ENCODE results near the gene SP4.

SP4 gene

GRCh38 chr7:21463524-21463923 is 35.6 kb downstream of the SP4 start:
- no peak for TF ChIP-seq CTCF (IDR thresholded peaks at IDR 0.05)
- no peak for DNase-seq

GRCh38 chr7:21468969-21469368 is 41.1 kb downstream of the SP4 start:
- H3K4me1 ChIP-seq, result peaks cover 0 to 8% (median 3%) of the 10 kb centered on the region in 4 donors
- H3K27me3 ChIP-seq, result no peaks in the 10 kb centered on the region
- no peak for TF ChIP-seq CTCF (IDR thresholded peaks at IDR 0.05)
- intact Hi-C loops (cut with DNase I; ENCODE audit: low total_unique reads), result no loop called here
- no peaks in the 10 kb centered on the region for H3K9me3 ChIP-seq
- H3K36me3 ChIP-seq, result no peaks in the 10 kb centered on the region
- no peak overlapping the region for H3K27ac ChIP-seq
- H3K4me3 ChIP-seq, result no peak overlapping the region
- no peak for DNase-seq

More at GRCh38 chr7:21463524-21463923, 35.6 kb downstream of the SP4 start:
- Histone ChIP-seq H3K4me1 (peaks cover 0 to 8% (median 3%) of the 10 kb centered on the region in 4 donors), H3K36me3 (peaks cover 0 to 14% (median 7%) of the 10 kb centered on the region in 3 donors), H3K27ac (no peak overlapping the region), H3K27me3 (no peaks in the 10 kb centered on the region), H3K4me3 (no peak overlapping the region), H3K9me3 (no peaks in the 10 kb centered on the region)
- intact Hi-C loops (cut with DNase I; ENCODE audit: low total_unique reads), result no loop called here

- TF ChIP-seq CTCF (IDR thresholded peaks at IDR 0.05), result no peak
- Histone ChIP-seq H3K27me3 (no peaks in the 10 kb centered on the region), H3K27ac (no peak overlapping the region), H3K9me3 (no peaks in the 10 kb centered on the region), H3K36me3 (no peaks in the 10 kb centered on the region), H3K4me3 (no peak overlapping the region), H3K4me1 (peaks cover 0 to 8% (median 3%) of the 10 kb centered on the region in 4 donors)
- intact Hi-C loops (cut with DNase I; ENCODE audit: low total_unique reads), result no loop called here
- no peak for DNase-seq
Measured at GRCh38 chr7:21469894-21470293, 42.0 kb downstream of the SP4 start.

GRCh38 chr7:21472029-21472428 is 44.1 kb downstream of the SP4 start:
- Histone ChIP-seq H3K27ac (no peak overlapping the region), H3K4me3 (no peak overlapping the region), H3K36me3 (peaks cover 0 to 2% (median 1%) of the 10 kb centered on the region in 3 donors), H3K4me1 (peaks cover 0 to 8% (median 3%) of the 10 kb centered on the region in 4 donors), H3K27me3 (no peaks in the 10 kb centered on the region), H3K9me3 (no peaks in the 10 kb centered on the region)
- TF ChIP-seq CTCF (IDR thresholded peaks at IDR 0.05), result no peak
- DNase-seq, result no peak
- intact Hi-C loops (cut with DNase I; ENCODE audit: low total_unique reads), result no loop called here

GRCh38 chr7:21476429-21476828 is 48.5 kb downstream of the SP4 start:
- Histone ChIP-seq H3K4me3 (no peak overlapping the region), H3K9me3 (no peaks in the 10 kb centered on the region), H3K27ac (no peak overlapping the region), H3K27me3 (no peaks in the 10 kb centered on the region), H3K4me1 (peaks cover 0 to 8% (median 3%) of the 10 kb centered on the region in 4 donors), H3K36me3 (peaks cover 0 to 19% (median 16%) of the 10 kb centered on the region in 3 donors)
- no peak for TF ChIP-seq CTCF (IDR thresholded peaks at IDR 0.05)
- intact Hi-C loops (cut with DNase I; ENCODE audit: low total_unique reads), result no loop called here
- no peak for DNase-seq
